GM18951 (cell line): ENCODE results near the gene PGF.

Source experiments
- POLR2A ChIP-seq: IDR thresholded peaks from 4 replicates; pipeline ENCODE4 v1.6.1; 2011; ENCODE audit warnings: mild to moderate bottlenecking; ENCODE audit not compliant: insufficient read length, insufficient read depth; ENCODE audit errors: extremely low read depth
- in situ Hi-C: fragments of 300-500 bp; cut with MboI; formaldehyde crosslinking; loops from one replicate; pipeline ENCODE4 v1.12.0; 2022; ENCODE audit warnings: low sequenced_read_pairs, mixed read lengths, inconsistent platforms; ENCODE audit not compliant: unreplicated experiment

Gene PGF

DNA sequence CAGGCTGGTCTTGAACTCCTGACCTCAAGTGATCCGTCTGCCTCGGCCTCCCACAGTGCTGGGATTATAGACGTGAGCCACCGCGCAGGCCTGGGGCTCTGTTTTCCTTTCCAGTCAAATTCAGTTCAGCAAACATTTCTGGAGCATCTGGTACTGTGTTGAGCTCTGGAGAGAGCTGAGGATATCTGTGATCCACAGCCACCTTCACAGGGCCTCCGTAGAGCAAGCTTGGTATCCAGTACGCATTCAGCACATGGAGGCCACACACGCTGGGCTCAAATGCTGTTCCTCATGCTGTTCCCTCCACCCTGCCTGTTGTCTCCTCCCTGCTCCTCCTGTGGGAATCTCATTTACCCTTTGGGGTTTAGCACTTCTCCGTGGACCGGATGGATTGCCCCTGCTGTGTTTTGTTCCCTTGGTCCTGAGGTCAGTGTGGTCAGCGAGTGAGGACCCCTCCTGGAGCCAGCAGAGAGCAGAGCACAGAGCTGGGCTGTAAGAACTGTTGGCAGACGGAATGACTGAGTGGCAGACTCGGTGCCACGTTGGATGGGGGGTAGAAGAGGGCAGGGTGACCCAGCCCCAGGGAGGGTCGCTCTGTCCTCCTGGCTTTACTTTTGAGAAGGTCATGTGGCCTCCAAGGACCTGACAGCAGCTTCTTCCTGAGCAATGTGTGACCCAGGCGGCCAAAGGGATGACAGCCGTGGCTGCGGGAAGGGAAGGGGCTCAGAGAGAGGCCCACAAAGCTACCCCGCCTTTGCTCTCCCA is 33.2 kb downstream of the PGF start:
- TF ChIP-seq POLR2A, result no peak
- in situ Hi-C loops, result loop anchor here (25.0 kb wide), 1 partner anchor 365 kb away; the partner anchor contains the start of gene FOS

DNA sequence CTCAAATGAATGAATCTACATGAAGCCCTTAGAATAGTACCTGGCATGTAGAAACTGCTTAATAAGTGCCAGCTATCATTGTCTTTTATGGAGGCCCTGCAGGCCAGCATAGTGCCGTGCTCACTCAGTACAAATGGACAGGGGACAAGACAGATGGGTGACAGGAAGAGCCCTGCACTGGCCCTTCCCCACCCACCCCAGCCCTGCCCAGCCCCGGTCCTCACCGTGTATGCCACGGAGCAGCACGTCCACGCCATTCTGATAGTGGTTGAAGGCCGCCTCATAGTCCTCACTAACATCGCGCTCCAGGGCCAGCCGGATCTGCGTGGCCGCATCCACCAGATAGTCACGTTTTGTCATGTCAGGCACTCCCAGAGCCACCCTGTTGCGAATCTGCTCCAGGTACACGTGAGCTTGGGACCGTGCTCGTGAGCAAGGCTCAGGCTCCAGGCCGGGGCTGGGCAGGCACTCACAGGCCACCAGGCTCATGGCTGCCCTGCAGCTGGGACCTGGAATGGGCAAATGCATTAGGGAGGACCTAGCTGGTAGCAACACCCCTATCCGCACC is 34.3 kb downstream of the PGF start:
- in situ Hi-C loops, result loop anchor here (25.0 kb wide), 1 partner anchor 366 kb away; the partner anchor contains the start of gene FOS
- TF ChIP-seq POLR2A, result no peak

DNA sequence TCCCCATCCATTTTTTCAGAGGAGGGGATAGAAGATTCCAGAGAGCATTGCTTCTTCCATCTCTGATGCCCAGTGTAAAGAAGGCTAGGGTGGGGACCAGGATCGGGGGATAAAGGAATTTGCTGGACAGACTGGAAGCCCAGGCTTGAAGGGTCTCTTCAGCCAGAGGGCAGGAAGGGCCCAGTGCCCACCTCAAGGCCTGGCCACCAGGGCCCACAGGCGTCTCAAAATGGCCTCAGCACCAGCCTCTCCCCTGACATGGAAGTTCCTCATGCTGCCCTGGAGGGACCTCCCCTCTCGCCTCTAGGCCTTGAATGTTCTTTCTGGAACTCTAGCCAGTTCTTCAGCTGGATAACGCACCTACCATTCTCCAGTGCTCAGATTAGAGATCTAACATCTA is 35.1 kb downstream of the PGF start:
- TF ChIP-seq POLR2A, result no peak
- in situ Hi-C loops, result loop anchor here (25.0 kb wide), 1 partner anchor 367 kb away; the partner anchor contains the start of gene FOS

DNA sequence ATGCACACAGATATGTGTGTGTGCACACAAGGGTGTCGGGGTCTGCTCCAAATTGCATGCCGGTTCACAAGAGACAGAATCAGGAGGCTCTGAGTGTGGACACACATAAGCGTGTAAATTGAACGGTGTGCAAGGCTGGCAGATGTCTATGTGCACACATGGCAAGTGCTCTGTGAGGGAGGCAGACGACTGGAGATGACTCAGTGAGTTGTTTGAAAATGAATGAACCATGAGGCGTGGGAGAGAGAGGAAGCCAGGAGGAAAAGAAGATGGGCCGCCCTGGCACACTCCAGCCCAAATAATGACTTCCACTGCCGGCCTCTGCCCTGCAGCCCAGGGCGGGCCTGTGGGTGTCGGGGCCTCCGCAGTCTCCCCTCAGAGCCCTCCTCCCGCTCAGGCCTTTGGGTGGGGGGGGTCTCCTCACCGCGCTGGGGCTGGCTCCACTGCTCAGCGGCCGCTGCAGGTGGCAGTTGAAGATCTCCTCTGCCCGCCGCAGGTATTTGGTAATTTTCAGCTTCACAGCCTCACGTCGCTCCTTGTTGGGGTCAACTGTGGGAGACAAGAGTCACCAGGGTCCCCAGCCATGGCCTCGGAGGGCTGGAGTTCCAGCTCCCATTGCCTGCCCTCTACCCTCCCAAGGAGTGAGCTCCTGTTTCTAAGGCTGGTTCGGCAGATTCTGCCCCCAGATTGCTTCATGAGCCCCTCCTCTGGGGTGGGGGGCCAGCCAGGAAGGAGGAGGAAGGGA is 35.8 kb downstream of the PGF start:
- no peak for TF ChIP-seq POLR2A
- in situ Hi-C loops, result loop anchor here (25.0 kb wide), 1 partner anchor 368 kb away; the partner anchor contains the start of gene FOS

DNA sequence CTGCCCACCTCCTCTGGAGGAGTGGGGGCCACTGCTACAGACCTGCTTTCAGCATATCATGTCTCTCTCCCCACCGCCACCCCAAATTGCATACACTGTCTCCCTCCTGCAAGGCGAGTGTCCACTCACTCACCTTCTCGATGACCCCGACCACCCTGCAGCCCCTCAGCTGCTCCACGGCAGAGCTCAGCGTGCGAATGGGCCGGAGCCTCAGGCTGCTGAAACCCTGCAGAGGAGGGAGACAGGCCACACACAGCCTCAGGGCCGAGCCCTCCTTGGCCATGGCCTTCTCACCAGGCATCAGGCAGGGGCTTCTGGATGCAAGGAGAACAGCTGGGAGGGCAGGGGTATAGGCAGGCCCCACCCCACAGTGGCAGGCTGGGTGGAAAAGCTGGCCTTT is 37.0 kb downstream of the PGF start:
- in situ Hi-C loops, result loop anchor here (25.0 kb wide), 1 partner anchor 369 kb away; the partner anchor contains the start of gene FOS
- TF ChIP-seq POLR2A, result no peak

DNA sequence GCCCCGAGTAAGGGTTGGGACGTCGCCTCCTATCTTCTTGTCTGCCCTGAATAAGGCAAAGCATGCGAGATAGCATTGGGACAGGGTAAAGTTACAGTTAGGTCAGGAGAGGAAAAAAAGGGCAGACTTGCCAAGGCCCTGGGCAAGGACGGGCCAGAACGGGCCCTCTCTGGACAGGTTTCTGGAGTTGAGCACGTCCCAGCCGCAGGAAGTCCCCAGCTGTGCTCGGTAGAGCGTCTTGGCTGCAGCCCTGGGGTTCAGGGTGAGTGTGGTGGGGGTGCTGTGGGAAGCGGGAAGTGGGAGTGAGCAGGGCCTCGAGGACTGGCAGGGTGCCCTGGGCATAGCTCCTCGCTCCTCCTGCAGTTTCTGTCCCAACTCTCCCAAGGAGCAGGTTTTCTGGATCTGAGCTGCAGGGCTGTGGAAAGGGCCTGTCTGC is 37.7 kb downstream of the PGF start:
- no peak for TF ChIP-seq POLR2A
- in situ Hi-C loops, result loop anchor here (25.0 kb wide), 1 partner anchor 370 kb away; the partner anchor contains the start of gene FOS

DNA sequence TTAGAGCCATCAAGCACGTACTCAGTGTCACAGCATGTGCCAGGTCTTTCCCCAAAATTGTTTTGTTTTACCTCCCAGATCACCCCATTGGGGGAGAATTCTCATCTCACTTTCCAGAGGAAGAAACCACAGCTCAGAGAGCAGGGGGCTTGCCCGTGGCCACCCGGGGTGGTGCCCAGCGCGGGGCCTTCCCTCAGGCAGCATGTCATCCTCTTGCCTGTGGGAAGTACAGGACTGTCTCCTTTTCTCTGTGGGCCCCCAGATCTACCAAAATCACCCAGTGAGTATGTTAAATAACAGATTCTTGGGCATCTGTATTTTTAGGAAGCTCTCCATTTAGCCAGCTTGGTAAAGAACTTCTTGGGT is 38.2 kb downstream of the PGF start:
- no peak for TF ChIP-seq POLR2A

DNA sequence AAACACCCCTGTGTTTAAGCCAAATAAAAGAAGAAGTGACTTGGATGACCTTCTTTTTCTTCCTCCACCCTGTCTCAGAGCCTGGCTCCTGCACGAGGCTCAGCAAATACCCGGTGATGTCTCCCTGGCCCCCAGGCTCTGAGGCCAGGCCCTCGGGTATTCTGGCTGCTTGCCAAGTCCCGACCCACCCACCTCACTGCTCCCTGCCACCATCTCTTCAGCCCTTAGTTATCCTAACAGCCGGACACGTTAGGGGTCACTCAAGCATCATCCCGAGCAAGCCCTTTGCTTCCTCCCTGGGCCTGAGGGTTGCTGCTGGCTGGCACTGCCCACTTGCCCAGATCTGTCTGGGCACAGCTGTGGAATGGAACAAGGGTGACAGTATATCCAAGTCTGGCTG is 39.6 kb downstream of the PGF start:
- in situ Hi-C loops, result loop anchor here (25.0 kb wide), 1 partner anchor 371 kb away; the partner anchor contains the start of gene FOS
- TF ChIP-seq POLR2A, result no peak

More for the DNA sequence above, 38.2 kb downstream of the PGF start:
- in situ Hi-C loops, result loop anchor here (25.0 kb wide), 1 partner anchor 370 kb away; the partner anchor contains the start of gene FOS

DNA sequence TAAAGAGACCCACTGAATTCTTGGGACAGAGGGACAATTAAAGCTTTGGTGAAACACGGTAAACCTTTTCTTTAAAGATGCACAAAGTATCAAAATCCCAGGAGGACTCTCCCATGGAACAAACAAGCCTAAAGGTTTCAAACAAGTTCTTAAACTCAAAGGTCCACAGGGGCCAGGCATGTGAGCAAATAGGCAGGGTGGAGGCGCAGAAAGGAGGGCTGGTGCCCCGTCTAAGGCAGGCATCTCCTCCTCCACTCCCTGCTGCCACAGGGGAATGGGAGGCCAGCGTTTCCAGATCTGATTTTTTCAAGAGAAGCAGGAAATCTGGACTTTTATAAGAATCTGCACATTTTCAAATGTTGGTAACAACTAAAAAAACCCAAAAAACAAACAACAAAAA is 40.0 kb downstream of the PGF start:
- in situ Hi-C loops, result loop anchor here (25.0 kb wide), 1 partner anchor 372 kb away; the partner anchor contains the start of gene FOS
- no peak for TF ChIP-seq POLR2A

DNA sequence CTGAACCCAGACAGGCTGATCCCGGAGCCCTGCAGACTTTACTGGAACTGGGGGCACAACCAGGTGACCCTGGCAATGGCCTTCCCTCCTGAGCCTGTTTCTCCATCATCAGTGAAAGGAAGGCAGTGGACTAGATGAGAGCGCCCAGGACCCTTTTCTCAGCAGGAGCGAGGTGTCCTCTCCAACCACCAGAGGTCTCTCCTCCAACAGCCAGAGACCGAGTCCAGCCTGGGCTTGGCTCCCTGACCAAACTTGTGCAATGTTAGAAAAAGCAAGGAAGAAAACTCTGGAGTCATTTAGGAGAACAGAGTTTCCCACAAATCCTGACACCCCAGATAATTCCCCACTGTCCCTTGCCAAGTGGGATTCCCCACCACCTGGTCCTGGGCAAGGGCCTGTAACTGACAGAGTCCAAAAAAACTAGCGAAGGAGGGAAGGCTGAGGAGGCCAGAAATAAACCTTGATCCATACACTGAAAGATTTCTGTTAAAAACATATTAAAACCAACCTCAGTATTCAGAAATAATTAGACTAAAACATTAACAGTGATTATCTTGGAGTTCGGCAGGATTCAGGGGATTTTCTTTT is 41.3 kb downstream of the PGF start:
- in situ Hi-C loops, result loop anchor here (25.0 kb wide), 1 partner anchor 373 kb away; the partner anchor contains the start of gene FOS
- TF ChIP-seq POLR2A, result no peak

DNA sequence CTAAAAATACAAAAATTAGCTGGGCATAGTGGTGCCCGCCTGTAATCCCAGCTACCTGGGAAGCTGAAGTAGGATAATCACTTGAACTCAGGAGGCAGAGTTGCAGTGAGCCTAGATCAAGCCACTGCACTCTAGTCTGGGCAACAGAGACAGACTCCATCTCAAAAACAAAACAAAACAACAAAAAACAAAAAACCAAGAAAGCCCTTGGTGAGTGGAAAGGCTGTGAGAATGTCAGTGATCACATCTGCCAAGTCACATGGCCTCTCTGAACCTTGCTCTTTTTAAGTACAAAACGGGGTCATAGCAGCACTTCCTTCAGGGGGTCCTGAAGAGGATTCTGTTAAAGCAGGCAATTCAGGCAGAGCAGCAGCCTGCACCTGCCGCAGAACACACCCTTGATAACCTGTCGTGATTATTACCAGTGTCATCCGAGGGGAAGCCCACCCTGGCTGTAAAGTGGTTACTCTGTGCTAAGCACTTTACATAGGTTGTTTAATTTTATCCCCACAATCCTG is 41.9 kb downstream of the PGF start:
- in situ Hi-C loops, result loop anchor here (25.0 kb wide), 1 partner anchor 374 kb away; the partner anchor contains the start of gene FOS
- no peak for TF ChIP-seq POLR2A

DNA sequence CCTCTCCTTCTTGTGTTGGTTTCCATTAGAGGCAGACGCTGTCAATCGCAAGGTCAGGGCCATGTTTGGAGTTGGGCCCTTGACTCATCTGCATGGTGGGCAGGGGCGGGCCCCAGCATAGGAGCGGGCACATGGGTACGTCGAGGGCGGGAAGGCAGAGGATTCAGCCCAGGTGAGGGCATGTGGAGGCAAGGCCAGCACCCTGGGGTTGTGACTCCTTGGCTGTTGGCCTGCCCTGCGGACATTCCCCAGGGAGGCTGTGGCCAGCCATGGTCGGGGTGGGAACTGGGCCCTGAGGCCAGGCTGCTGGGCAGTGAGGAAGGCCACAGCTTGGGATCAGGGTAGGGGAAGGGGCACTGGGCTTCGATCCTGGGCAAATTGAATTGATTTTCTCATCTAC is 42.6 kb downstream of the PGF start:
- TF ChIP-seq POLR2A, result no peak
- in situ Hi-C loops, result loop anchor here (25.0 kb wide), 1 partner anchor 374 kb away; the partner anchor contains the start of gene FOS
